ENCODE data around the gene LEFTY1. TPM values are rescaled to one million over a fixed set of nuclear protein-coding genes. Genes with fewer than 3 reads are reported as not detected.

LEFTY1 gene
- total and polyA plus RNA-seq, 2 donors (not counting 3 experiments of a cell fraction or from before 2014, with no cell fraction given): not detected

GRCh38 chr1:225926551-225927113, 37.7 kb upstream of the LEFTY1 start:
- no TSS peak for BruUV-seq (replicated peaks)

GRCh38 chr1:225923692-225924555, 35.0 kb upstream of the LEFTY1 start, which contains the start of gene PYCR2:
Gene PYCR2, minus strand, starts transcription at chr1:225924250. Its CDS starts 140 bp downstream, at chr1:225924110.
- dilution Hi-C loops (cut with MboI; ENCODE audit: extremely low pct_ligation_motif_present, low sequenced_read_pairs): no loop called here
- intact Hi-C loops (cut with micrococcal nuclease): loop anchor here (1.0 to 5.0 kb wide), 5 partner anchors 38 to 271 kb away; partner anchors contain the start of genes ENAH, H3-3A, SRP9 and TMEM63A
- Histone ChIP-seq H3K4me1 (ENCODE audit: control insufficient read depth, extremely low read depth, insufficient read depth, low read length) (peaks cover 19% of the 10 kb centered on the region), H4K20me1 (replicated peaks; ENCODE audit: control insufficient read depth, extremely low read depth, insufficient read depth, low read length) (no peaks in the 10 kb centered on the region), H3K79me2 (ENCODE audit: control insufficient read depth, insufficient read depth, low read length) (peaks cover 22% of the 10 kb centered on the region), H3K36me3 (ENCODE audit: control insufficient read depth in 2 of 2, extremely low read depth in 1 of 2, insufficient read depth in 2 of 2, low read length in 2 of 2) (peaks cover 0 to 10% of the 10 kb centered on the region in 2 experiments), H3K4me2 (ENCODE audit: insufficient read depth, low read length) (peak within 1 kb of the TSS; percentile 85), H2AFZ (ENCODE audit: low read depth, low read length) (peak within 1 kb of the TSS; percentile 91), H3K9me3 (replicated peaks; ENCODE audit: control insufficient read depth, insufficient read depth, low read length) (no peaks in the 10 kb centered on the region), H3K27ac (ENCODE audit: insufficient read depth, low read depth, low read length) (peak within 1 kb of the TSS; percentile 69), H3K4me3 (replicated peaks in 1 of 3; ENCODE audit: insufficient read depth in 1 of 3, low read depth in 1 of 3, low read length in 3 of 3) (peak within 1 kb of the TSS; percentile 15 to 69 (median 59)), H3K9ac (replicated peaks; ENCODE audit: extremely low read depth, insufficient read depth, low read length) (peak within 1 kb of the TSS; percentile 76), H3K9me1 (replicated peaks; ENCODE audit: control insufficient read depth, extremely low read depth, insufficient read depth, low read length) (no peaks in the 10 kb centered on the region), H3K27me3 (ENCODE audit: control insufficient read depth in 2 of 2, insufficient read depth in 2 of 2, low read length in 2 of 2) (no peaks in the 10 kb centered on the region)
- TF ChIP-seq POLR2A (IDR thresholded peaks at IDR 0.05; ENCODE audit: low read depth, low read length) (peak; percentile 94), CTCF (IDR thresholded peaks at IDR 0.05; ENCODE audit: extremely low read depth in 1 of 2, insufficient read depth in 1 of 2, low read depth in 1 of 2, low read length in 2 of 2) (no peak), POLR2AphosphoS5 (IDR thresholded peaks at IDR 0.05; ENCODE audit: insufficient read depth, low read depth, low read length) (peak; percentile 95), FOS (IDR thresholded peaks at IDR 0.05; ENCODE audit: borderline replicate concordance, insufficient read depth, low read length) (no peak), GATA2 (IDR thresholded peaks at IDR 0.05; ENCODE audit: insufficient read depth, insufficient read length, low read depth, low read length) (no peak), EZH2 (IDR thresholded peaks at IDR 0.05; ENCODE audit: borderline replicate concordance, low read depth, low read length, severe bottlenecking) (no peak), MYC (IDR thresholded peaks at IDR 0.05; ENCODE audit: low read depth, low read length) (no peak), MAX (IDR thresholded peaks at IDR 0.05; ENCODE audit: insufficient read depth, insufficient read length) (peak; percentile 91), JUN (IDR thresholded peaks at IDR 0.05; ENCODE audit: borderline replicate concordance, insufficient read depth, insufficient read length, low read depth) (no peak)
- BruUV-seq (replicated peaks): TSS peak; percentile 62
- FAIRE-seq (peak; percentile 94), DNase-seq (ENCODE audit: low read depth, low spot score) (peak; percentile 97)
- POLR2A ChIA-PET: interaction anchor here (0.6 to 1.2 kb wide), 6 partner anchors 16 to 479 kb away, joined by 3 to 7 read pairs (median 3); partner anchors contain the start of gene SDE2
- CTCF ChIA-PET: interaction anchor here (0.8 to 1.5 kb wide), 9 partner anchors 12 to 449 kb away, joined by 3 to 10 read pairs (median 4); partner anchors contain the start of genes LEFTY2 and TMEM63A

More at GRCh38 chr1:225926551-225927113, 37.7 kb upstream of the LEFTY1 start:
- Histone ChIP-seq H3K27ac (ENCODE audit: insufficient read depth, low read depth, low read length) (no peak overlapping the region), H3K36me3 (ENCODE audit: control insufficient read depth in 2 of 2, extremely low read depth in 1 of 2, insufficient read depth in 2 of 2, low read length in 2 of 2) (peaks cover 0 to 3% of the 10 kb centered on the region in 2 experiments), H3K4me2 (ENCODE audit: insufficient read depth, low read length) (no peak overlapping the region), H3K9ac (replicated peaks; ENCODE audit: extremely low read depth, insufficient read depth, low read length) (no peak overlapping the region), H3K9me1 (replicated peaks; ENCODE audit: control insufficient read depth, extremely low read depth, insufficient read depth, low read length) (no peaks in the 10 kb centered on the region), H4K20me1 (replicated peaks; ENCODE audit: control insufficient read depth, extremely low read depth, insufficient read depth, low read length) (no peaks in the 10 kb centered on the region), H3K4me3 (replicated peaks in 1 of 3; ENCODE audit: insufficient read depth in 1 of 3, low read depth in 1 of 3, low read length in 3 of 3) (no peak overlapping the region), H3K79me2 (ENCODE audit: control insufficient read depth, insufficient read depth, low read length) (peaks cover 21% of the 10 kb centered on the region), H2AFZ (ENCODE audit: low read depth, low read length) (peak overlapping the region; percentile 69), H3K27me3 (ENCODE audit: control insufficient read depth in 2 of 2, insufficient read depth in 2 of 2, low read length in 2 of 2) (no peaks in the 10 kb centered on the region), H3K9me3 (replicated peaks; ENCODE audit: control insufficient read depth, insufficient read depth, low read length) (no peaks in the 10 kb centered on the region), H3K4me1 (ENCODE audit: control insufficient read depth, extremely low read depth, insufficient read depth, low read length) (peaks cover 8% of the 10 kb centered on the region)
- FAIRE-seq: no peak
- ChIA-PET CTCF (interaction anchor here (0.6 kb wide), 1 partner anchor 11 kb away, joined by 3 read pairs; no protein-coding TSS in a partner anchor), POLR2A (interaction anchor here (0.9 kb wide), 1 partner anchor 10 kb away, joined by 4 read pairs; no protein-coding TSS in a partner anchor)
- DNase-seq (ENCODE audit: low read depth, low spot score): no peak
- dilution Hi-C loops (cut with MboI; ENCODE audit: extremely low pct_ligation_motif_present, low sequenced_read_pairs) (no loop called here), intact Hi-C loops (cut with micrococcal nuclease) (no loop called here)
- TF ChIP-seq EZH2 (IDR thresholded peaks at IDR 0.05; ENCODE audit: borderline replicate concordance, low read depth, low read length, severe bottlenecking) (no peak), GATA2 (IDR thresholded peaks at IDR 0.05; ENCODE audit: insufficient read depth, insufficient read length, low read depth, low read length) (peak; percentile 45)
